ENCODE measurements around the gene NBPF1. TPM values are rescaled to one million over a fixed set of nuclear protein-coding genes. Genes with fewer than 3 reads are reported as not detected.
"Not testable (repeated sequence)": the region's sequence is repeated elsewhere in the genome, so short reads cannot be mapped to it uniquely, and the experiment has no call there.

Gene NBPF1
- total and polyA plus RNA-seq, 5 donors from 2014 or later = 0.49 to 13.0 (median 2.3) TPM

- H3K27me3 ChIP-seq (ENCODE audit: control insufficient read depth, insufficient read depth, low read length); H3K36me3 Mint-ChIP-seq; H3K9me3 ChIP-seq (ENCODE audit: control insufficient read depth in 2 of 2, low read length in 2 of 2); H3K27ac Mint-ChIP-seq; H3K27me3 Mint-ChIP-seq; H3K9me3 Mint-ChIP-seq; H3K4me3 Mint-ChIP-seq; H3K27ac ChIP-seq (ENCODE audit: insufficient read depth, low read length, poor library complexity, severe bottlenecking); H3K4me1 Mint-ChIP-seq; ATAC-seq (ENCODE audit: low read depth in 2 of 2); H3K4me3 ChIP-seq (ENCODE audit: low read depth, low read length); H3K36me3 ChIP-seq (ENCODE audit: control insufficient read depth, insufficient read depth, low read length); DNase-seq: not testable (repeated sequence)
- H3K4me1 ChIP-seq (ENCODE audit: control insufficient read depth, insufficient read depth, low read length, poor library complexity, severe bottlenecking) = peaks cover 18% of the 10 kb centered on the region
Measured at GRCh38 chr1:16648756-16649155, 35.4 kb upstream of the NBPF1 start.

GRCh38 chr1:16648250-16648649, 34.9 kb upstream of the NBPF1 start:
- DNase-seq; H3K9me3 ChIP-seq (ENCODE audit: control insufficient read depth in 2 of 2, low read length in 2 of 2); H3K27me3 ChIP-seq (ENCODE audit: control insufficient read depth, insufficient read depth, low read length); H3K9me3 Mint-ChIP-seq; H3K27me3 Mint-ChIP-seq; H3K27ac Mint-ChIP-seq; H3K4me3 ChIP-seq (ENCODE audit: low read depth, low read length); H3K36me3 ChIP-seq (ENCODE audit: control insufficient read depth, insufficient read depth, low read length); H3K36me3 Mint-ChIP-seq; H3K4me1 Mint-ChIP-seq; H3K4me3 Mint-ChIP-seq; ATAC-seq (ENCODE audit: low read depth in 2 of 2); H3K27ac ChIP-seq (ENCODE audit: insufficient read depth, low read length, poor library complexity, severe bottlenecking): not testable (repeated sequence)
- H3K4me1 ChIP-seq (ENCODE audit: control insufficient read depth, insufficient read depth, low read length, poor library complexity, severe bottlenecking) = peaks cover 23% of the 10 kb centered on the region

GRCh38 chr1:16647179-16648176, 34.1 kb upstream of the NBPF1 start:
- not testable (repeated sequence) for H3K27me3 ChIP-seq (ENCODE audit: control insufficient read depth, insufficient read depth, low read length); H3K36me3 ChIP-seq (ENCODE audit: control insufficient read depth, insufficient read depth, low read length); H3K36me3 Mint-ChIP-seq; H3K9me3 Mint-ChIP-seq; ATAC-seq (ENCODE audit: low read depth in 2 of 2); H3K9me3 ChIP-seq (ENCODE audit: control insufficient read depth in 2 of 2, low read length in 2 of 2); H3K27me3 Mint-ChIP-seq; H3K4me1 Mint-ChIP-seq; H3K4me3 ChIP-seq (ENCODE audit: low read depth, low read length); H3K27ac ChIP-seq (ENCODE audit: insufficient read depth, low read length, poor library complexity, severe bottlenecking)
- peak overlapping the region in 1 of 3 donors; percentile 53 for H3K27ac Mint-ChIP-seq
- peak in 2 of 3 donors; percentile 13 to 36 for DNase-seq
- peak overlapping the region in 3 of 4 donors; percentile 72 to 78 (median 72) for H3K4me3 Mint-ChIP-seq
- peaks cover 30% of the 10 kb centered on the region for H3K4me1 ChIP-seq (ENCODE audit: control insufficient read depth, insufficient read depth, low read length, poor library complexity, severe bottlenecking)

GRCh38 chr1:16646716-16647115, 33.4 kb upstream of the NBPF1 start:
- H3K27ac ChIP-seq (ENCODE audit: insufficient read depth, low read length, poor library complexity, severe bottlenecking); H3K27ac Mint-ChIP-seq; H3K27me3 ChIP-seq (ENCODE audit: control insufficient read depth, insufficient read depth, low read length); H3K4me3 ChIP-seq (ENCODE audit: low read depth, low read length); DNase-seq; H3K27me3 Mint-ChIP-seq; H3K36me3 ChIP-seq (ENCODE audit: control insufficient read depth, insufficient read depth, low read length); H3K9me3 Mint-ChIP-seq; H3K4me1 Mint-ChIP-seq; H3K9me3 ChIP-seq (ENCODE audit: control insufficient read depth in 2 of 2, low read length in 2 of 2); H3K36me3 Mint-ChIP-seq; ATAC-seq (ENCODE audit: low read depth in 2 of 2): not testable (repeated sequence)
- H3K4me1 ChIP-seq (ENCODE audit: control insufficient read depth, insufficient read depth, low read length, poor library complexity, severe bottlenecking) = peaks cover 32% of the 10 kb centered on the region
- H3K4me3 Mint-ChIP-seq = peak overlapping the region in 1 of 4 donors; percentile 64

- H3K36me3 ChIP-seq (ENCODE audit: control insufficient read depth, insufficient read depth, low read length) = not testable (repeated sequence)
- H3K27ac Mint-ChIP-seq = peak overlapping the region in 2 of 3 donors; percentile 31 to 56
Measured at GRCh38 chr1:16646061-16646664, 32.8 kb upstream of the NBPF1 start.

GRCh38 chr1:16645271-16646060, 32.1 kb upstream of the NBPF1 start:
- not testable (repeated sequence) for H3K4me3 Mint-ChIP-seq; H3K9me3 ChIP-seq (ENCODE audit: control insufficient read depth in 2 of 2, low read length in 2 of 2); H3K27ac Mint-ChIP-seq; H3K27me3 Mint-ChIP-seq; H3K9me3 Mint-ChIP-seq; H3K27me3 ChIP-seq (ENCODE audit: control insufficient read depth, insufficient read depth, low read length); H3K36me3 ChIP-seq (ENCODE audit: control insufficient read depth, insufficient read depth, low read length); H3K36me3 Mint-ChIP-seq; ATAC-seq (ENCODE audit: low read depth in 2 of 2); H3K4me1 Mint-ChIP-seq
- DNase-seq = peak in 2 of 3 donors; percentile 7 to 29
- Histone ChIP-seq H3K4me1 (ENCODE audit: control insufficient read depth, insufficient read depth, low read length, poor library complexity, severe bottlenecking) (peaks cover 32% of the 10 kb centered on the region), H3K27ac (ENCODE audit: insufficient read depth, low read length, poor library complexity, severe bottlenecking) (peak overlapping the region; percentile 86), H3K4me3 (ENCODE audit: low read depth, low read length) (peak overlapping the region; percentile 92)

More at GRCh38 chr1:16646061-16646664, 32.8 kb upstream of the NBPF1 start:
- H3K9me3 Mint-ChIP-seq; H3K9me3 ChIP-seq (ENCODE audit: control insufficient read depth in 2 of 2, low read length in 2 of 2); H3K4me3 ChIP-seq (ENCODE audit: low read depth, low read length); H3K4me1 Mint-ChIP-seq; H3K27me3 Mint-ChIP-seq; H3K27ac ChIP-seq (ENCODE audit: insufficient read depth, low read length, poor library complexity, severe bottlenecking); ATAC-seq (ENCODE audit: low read depth in 2 of 2); H3K36me3 Mint-ChIP-seq; H3K27me3 ChIP-seq (ENCODE audit: control insufficient read depth, insufficient read depth, low read length): not testable (repeated sequence)
- peaks cover 32% of the 10 kb centered on the region for H3K4me1 ChIP-seq (ENCODE audit: control insufficient read depth, insufficient read depth, low read length, poor library complexity, severe bottlenecking)
- peak overlapping the region in 1 of 4 donors; percentile 64 for H3K4me3 Mint-ChIP-seq
- peak in 1 of 3 donors; percentile 1 for DNase-seq

- DNase-seq (peak; percentile 97 to 100 (median 99)), ATAC-seq (ENCODE audit: low read depth in 2 of 2) (peak; percentile 87 to 88)
- not testable (repeated sequence) for H3K4me3 Mint-ChIP-seq; H3K4me1 Mint-ChIP-seq; H3K9me3 Mint-ChIP-seq; H3K27me3 ChIP-seq (ENCODE audit: control insufficient read depth, insufficient read depth, low read length); H3K27ac Mint-ChIP-seq; H3K27me3 Mint-ChIP-seq; H3K36me3 Mint-ChIP-seq; H3K36me3 ChIP-seq (ENCODE audit: control insufficient read depth, insufficient read depth, low read length); H3K9me3 ChIP-seq (ENCODE audit: control insufficient read depth in 2 of 2, low read length in 2 of 2)
- Histone ChIP-seq H3K4me1 (ENCODE audit: control insufficient read depth, insufficient read depth, low read length, poor library complexity, severe bottlenecking) (peaks cover 32% of the 10 kb centered on the region), H3K4me3 (ENCODE audit: low read depth, low read length) (peak overlapping the region; percentile 92), H3K27ac (ENCODE audit: insufficient read depth, low read length, poor library complexity, severe bottlenecking) (peak overlapping the region; percentile 86)
Measured at GRCh38 chr1:16644482-16645270, 31.3 kb upstream of the NBPF1 start.

Data from CD4-positive, CD25-positive, alpha-beta regulatory T cell (primary cell).